Heart left ventricle (tissue), 13 donors: ENCODE data around the gene SDR9C7.

Experiments used
- CTCF ChIP-seq, 12 donors: fragments of 200-600 bp; sonication (generic) in 4 of 12; IDR thresholded peaks; one replicate each; pipeline versions ENCODE4 v1.5.0 to v1.8.0; 2018 to 2022; ENCODE audit warnings: antibody characterized with exemption in 12 of 12, mild to moderate bottlenecking in 5 of 12
- POLR2A ChIP-seq, 2 donors: fragments of 450-650 bp; IDR thresholded peaks; one replicate each; pipeline ENCODE4 v1.6.1; 2017; ENCODE audit warnings: antibody characterized with exemption in 2 of 2, mild to moderate bottlenecking in 2 of 2, moderate library complexity in 2 of 2
- donor health status: ischemic (EF 13 %, LVEDD 7.1; RV severe dilation, severe dysfunction).
- donor health status: DM: no; HTN: yes; CAD: no.
- donor health status: DM: no; HTN: no; CAD: no.
- donor health status: ischemic (EF 25% LVEDD 6.9; RV normal size, moderate dysfunction).
- donor health status: ischemic (EF 25% LVEDD 5.7; RV mildly dilated, moderate dysfunction).
- donor health status: ischemic (EF 35%, LVEDD 5.7; RV mildly dilated, moderate dysfunction).
- donor health status: nonischemic (EF 11% LVEDD 7.7; RV severe dilation, severe dysfunction).
- donor health status: DM: yes; HTN: yes; CAD: no.
- donor health status: PGD.
- donor health status: ischemic (EF 29% LVEDD 5.4; RV normal size, mild dysfunction).
- donor health status: nonischemic (EF 23%, LVEDD 6.1; RV moderate dilation, normal function).

GRCh38 chr12:56903374-56903773 is 30.8 kb downstream of the SDR9C7 start:
- TF ChIP-seq CTCF (IDR thresholded peaks at IDR 0.05): no peak
- TF ChIP-seq POLR2A (IDR thresholded peaks at IDR 0.05): no peak
